Sigmoid colon (tissue), 7 donors: ENCODE results near the gene USP9X. TPM values are rescaled to one million over a fixed set of nuclear protein-coding genes. Genes with fewer than 3 reads are reported as not detected.

Experiments
- DNase-seq: peaks from one replicate; pipeline ENCODE4 v3.0.0-alpha.2; 2019
- H3K27ac ChIP-seq, 4 donors: fragments of 200-600 bp; sonication (generic); one replicate each; pipeline ENCODE4 v1.5.1; 2016 to 2019; ENCODE audit warnings: mild to moderate bottlenecking in 1 of 4
- H3K27me3 ChIP-seq, 3 donors: fragments of 200-600 bp; sonication (generic); one replicate each; pipeline ENCODE4 v1.5.1; 2019; ENCODE audit warnings: mild to moderate bottlenecking in 1 of 3
- H3K36me3 ChIP-seq, 4 donors: fragments of 200-600 bp; sonication (generic); one replicate each; pipeline ENCODE4 v1.5.1; 2016 to 2019
- H3K4me1 ChIP-seq, 4 donors: fragments of 200-600 bp; sonication (generic); one replicate each; pipeline ENCODE4 v1.5.1; 2017 to 2019
- H3K4me3 ChIP-seq, 4 donors: fragments of 200-600 bp; sonication (generic); one replicate each; pipeline ENCODE4 v1.5.1; 2017 to 2019; ENCODE audit warnings: mild to moderate bottlenecking in 2 of 4, moderate library complexity in 1 of 4
- H3K9me3 ChIP-seq, 4 donors: fragments of 200-600 bp in 3 of 4; sonication (generic) in 3 of 4; one replicate each; pipeline versions ENCODE4 v1.5.1 to v1.6.1; 2013 to 2019
- CTCF ChIP-seq, 4 experiments: fragments of 450-650 bp in 3 of 4; fragments of 200-600 bp in 1 of 4; IDR thresholded peaks; one replicate each; pipeline ENCODE4 v1.5.1; 2016 to 2019; ENCODE audit warnings: antibody characterized with exemption in 4 of 4, mild to moderate bottlenecking in 3 of 4, moderate library complexity in 2 of 4
- EP300 ChIP-seq, 4 donors: sonication (generic); formaldehyde crosslinking; IDR thresholded peaks; one replicate each; pipeline ENCODE4 v1.6.1; 2017; ENCODE audit warnings: antibody characterized with exemption in 4 of 4
- POLR2A ChIP-seq, 2 donors: fragments of 450-650 bp; IDR thresholded peaks; one replicate each; pipeline ENCODE4 v1.6.1; 2016; ENCODE audit warnings: antibody characterized with exemption in 2 of 2, mild to moderate bottlenecking in 2 of 2, moderate library complexity in 2 of 2
- POLR2AphosphoS5 ChIP-seq, 4 donors: sonication (generic); formaldehyde crosslinking; IDR thresholded peaks; one replicate each; pipeline ENCODE4 v1.6.1; 2017; ENCODE audit warnings: antibody characterized with exemption in 4 of 4
- WGBS, 2 donors: extraction: QIAGEN DNeasy Blood & Tissue Kit; methylation state at CpG; one replicate each; pipeline ENCODE4 v1.1.7; 2013; 5-methylcytosine and 5-hydroxymethylcytosine counted together
- intact Hi-C: fragments of 100-400 bp; cut with DNase I; formaldehyde crosslinking; loops from one replicate; pipeline ENCODE4 v1.15.1; 2023
- polyA plus RNA-seq, 3 donors: library from polyadenylated mRNA; stranded (reverse); fragments of 200-250 nt; gene quantifications; one replicate each; pipeline ENCODE4 v1.2.3, GENCODE V29; 2013
- total RNA-seq, 4 donors: library from RNA; depleted of rRNA; stranded (reverse); fragments of >200 nt; gene quantifications; one replicate each; pipeline ENCODE4 v1.1.0, GENCODE V29; 2016
- donor health status: healthy with polysubstance abuse.
- donor health status: Bipolar disorder and iron deficiency.
- donor health status: healthy.

USP9X gene
- total and polyA plus RNA-seq, 7 donors, result 9.6 to 84.5 (median 64.3) TPM

GRCh38 chrX:41087201-41087600, 2.0 kb downstream of the USP9X start:
- Histone ChIP-seq H3K4me1 (peaks cover 0 to 47% (median 31%) of the 10 kb centered on the region in 4 donors), H3K9me3 (no peaks in the 10 kb centered on the region), H3K27me3 (no peaks in the 10 kb centered on the region), H3K36me3 (no peaks in the 10 kb centered on the region), H3K27ac (peak overlapping the region; percentile 96 to 99 (median 97)), H3K4me3 (peak overlapping the region; percentile 68 to 94 (median 78))
- intact Hi-C loops, result loop anchor here (2.0 to 10.0 kb wide), 2 partner anchors 28 to 352 kb away; partner anchors contain the start of gene MED14
- TF ChIP-seq CTCF (IDR thresholded peaks at IDR 0.05) (no peak), POLR2A (IDR thresholded peaks at IDR 0.05) (no peak), EP300 (IDR thresholded peaks at IDR 0.05) (no peak), POLR2AphosphoS5 (IDR thresholded peaks at IDR 0.05) (no peak)
- 0 to 3% methylated on average over 6 of the region's 6 CpGs for WGBS, 2 donors
- DNase-seq, result no peak

- peak overlapping the region in 3 of 4 donors; percentile 28 to 34 (median 33) for H3K27ac ChIP-seq
- TF ChIP-seq EP300 (IDR thresholded peaks at IDR 0.05) (no peak), CTCF (IDR thresholded peaks at IDR 0.05) (no peak), POLR2AphosphoS5 (IDR thresholded peaks at IDR 0.05) (no peak), POLR2A (IDR thresholded peaks at IDR 0.05) (no peak)
- no peaks in the 10 kb centered on the region for H3K9me3 ChIP-seq
- 13 to 33% methylated on average over 5 of the region's 5 CpGs for WGBS, 2 donors
- peak overlapping the region in 1 of 4 donors; percentile 7 for H3K4me3 ChIP-seq
- H3K4me1 ChIP-seq, result peaks cover 0 to 70% (median 46%) of the 10 kb centered on the region in 4 donors
- H3K36me3 ChIP-seq, result no peaks in the 10 kb centered on the region
- no peak for DNase-seq
- intact Hi-C loops, result no loop called here
- H3K27me3 ChIP-seq, result no peaks in the 10 kb centered on the region
Observed at GRCh38 chrX:41090568-41091238, 5.5 kb downstream of the USP9X start.

GRCh38 chrX:41092776-41093175, 7.5 kb downstream of the USP9X start:
- no peaks in the 10 kb centered on the region for H3K36me3 ChIP-seq
- H3K9me3 ChIP-seq, result no peaks in the 10 kb centered on the region
- intact Hi-C loops, result no loop called here
- no peaks in the 10 kb centered on the region for H3K27me3 ChIP-seq
- peaks cover 0 to 90% (median 47%) of the 10 kb centered on the region in 4 donors for H3K4me1 ChIP-seq
- H3K4me3 ChIP-seq, result no peak overlapping the region
- no peak overlapping the region for H3K27ac ChIP-seq
- no peak for DNase-seq
- WGBS, 2 donors, result 73 to 88% methylated on average over 6 of the region's 6 CpGs
- TF ChIP-seq POLR2AphosphoS5 (IDR thresholded peaks at IDR 0.05), result no peak
- no peak for TF ChIP-seq CTCF (IDR thresholded peaks at IDR 0.05)
- TF ChIP-seq POLR2A (IDR thresholded peaks at IDR 0.05), result no peak
- TF ChIP-seq EP300 (IDR thresholded peaks at IDR 0.05), result no peak

GRCh38 chrX:41095174-41095573, 9.9 kb downstream of the USP9X start:
- WGBS, 2 donors, result 53 to 67% methylated on average over 1 of the region's 1 CpG
- no peak overlapping the region for H3K27ac ChIP-seq
- intact Hi-C loops, result no loop called here
- no peak for TF ChIP-seq POLR2AphosphoS5 (IDR thresholded peaks at IDR 0.05)
- TF ChIP-seq POLR2A (IDR thresholded peaks at IDR 0.05), result no peak
- DNase-seq, result no peak
- no peaks in the 10 kb centered on the region for H3K27me3 ChIP-seq
- no peaks in the 10 kb centered on the region for H3K36me3 ChIP-seq
- peaks cover 0 to 66% (median 40%) of the 10 kb centered on the region in 4 donors for H3K4me1 ChIP-seq
- no peaks in the 10 kb centered on the region for H3K9me3 ChIP-seq
- H3K4me3 ChIP-seq, result no peak overlapping the region

GRCh38 chrX:41095908-41096307, 10.7 kb downstream of the USP9X start:
- Histone ChIP-seq H3K4me3 (no peak overlapping the region), H3K4me1 (peaks cover 0 to 59% (median 35%) of the 10 kb centered on the region in 4 donors), H3K9me3 (no peaks in the 10 kb centered on the region), H3K36me3 (no peaks in the 10 kb centered on the region), H3K27ac (no peak overlapping the region), H3K27me3 (no peaks in the 10 kb centered on the region)
- TF ChIP-seq POLR2AphosphoS5 (IDR thresholded peaks at IDR 0.05), result no peak
- TF ChIP-seq POLR2A (IDR thresholded peaks at IDR 0.05), result no peak
- no peak for TF ChIP-seq CTCF (IDR thresholded peaks at IDR 0.05)
- no peak for TF ChIP-seq EP300 (IDR thresholded peaks at IDR 0.05)
- no peak for DNase-seq
- intact Hi-C loops, result no loop called here
- 85 to 89% methylated on average over 2 of the region's 2 CpGs for WGBS, 2 donors
